ENCODE data around the gene THRB. TPM values are rescaled to one million over a fixed set of nuclear protein-coding genes. Genes with fewer than 3 reads are reported as not detected.

THRB gene
- total RNA-seq, 3 donors from 2014 or later, result 29.8 to 40.2 (median 39.2) TPM

- no peaks in the 10 kb centered on the region for H3K9me3 ChIP-seq
- H3K4me3 ChIP-seq, result no peak overlapping the region
- intact Hi-C loops (cut with DNase I; ENCODE audit: low total_unique reads), result no loop called here
- no peaks in the 10 kb centered on the region for H3K4me1 ChIP-seq
- H3K36me3 ChIP-seq, result no peaks in the 10 kb centered on the region
- H3K27me3 ChIP-seq, result no peaks in the 10 kb centered on the region
- H3K27ac ChIP-seq, result no peak overlapping the region
- DNase-seq (ENCODE audit: low spot score in 2 of 2), result no peak
- TF ChIP-seq POLR2A (IDR thresholded peaks at IDR 0.05) (no peak), POLR2AphosphoS5 (IDR thresholded peaks at IDR 0.05) (no peak)
- TF ChIP-seq, protein P1, sequence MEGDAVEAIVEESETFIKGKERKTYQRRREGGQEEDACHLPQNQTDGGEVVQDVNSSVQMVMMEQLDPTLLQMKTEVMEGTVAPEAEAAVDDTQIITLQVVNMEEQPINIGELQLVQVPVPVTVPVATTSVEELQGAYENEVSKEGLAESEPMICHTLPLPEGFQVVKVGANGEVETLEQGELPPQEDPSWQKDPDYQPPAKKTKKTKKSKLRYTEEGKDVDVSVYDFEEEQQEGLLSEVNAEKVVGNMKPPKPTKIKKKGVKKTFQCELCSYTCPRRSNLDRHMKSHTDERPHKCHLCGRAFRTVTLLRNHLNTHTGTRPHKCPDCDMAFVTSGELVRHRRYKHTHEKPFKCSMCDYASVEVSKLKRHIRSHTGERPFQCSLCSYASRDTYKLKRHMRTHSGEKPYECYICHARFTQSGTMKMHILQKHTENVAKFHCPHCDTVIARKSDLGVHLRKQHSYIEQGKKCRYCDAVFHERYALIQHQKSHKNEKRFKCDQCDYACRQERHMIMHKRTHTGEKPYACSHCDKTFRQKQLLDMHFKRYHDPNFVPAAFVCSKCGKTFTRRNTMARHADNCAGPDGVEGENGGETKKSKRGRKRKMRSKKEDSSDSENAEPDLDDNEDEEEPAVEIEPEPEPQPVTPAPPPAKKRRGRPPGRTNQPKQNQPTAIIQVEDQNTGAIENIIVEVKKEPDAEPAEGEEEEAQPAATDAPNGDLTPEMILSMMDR (IDR thresholded peaks at IDR 0.05), result no peak
Observed at GRCh38 chr3:24191801-24192403, 302.7 kb downstream of the THRB start.

DNA sequence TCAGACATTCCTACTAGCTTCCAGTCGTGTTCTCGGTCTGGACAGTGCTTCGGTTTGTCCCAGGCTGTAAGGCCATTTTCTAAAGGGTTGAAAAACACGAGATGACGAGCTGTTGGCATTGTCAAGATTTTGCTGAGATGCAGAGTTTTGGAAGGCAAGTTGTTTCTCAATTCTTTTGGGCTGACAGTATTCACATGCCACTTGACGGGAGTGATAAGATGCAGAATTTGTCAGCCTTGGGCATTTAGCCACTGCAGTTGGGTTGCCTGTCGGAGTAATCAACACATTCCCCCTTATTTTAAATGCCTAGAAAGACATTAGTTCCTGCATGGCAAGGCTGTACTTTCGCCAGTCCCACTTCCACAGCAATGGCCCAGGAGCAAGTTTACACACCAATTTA, 304.4 kb downstream of the THRB start:
- Histone ChIP-seq H3K27me3 (no peaks in the 10 kb centered on the region), H3K4me3 (no peak overlapping the region), H3K9me3 (no peaks in the 10 kb centered on the region), H3K27ac (no peak overlapping the region), H3K4me1 (no peaks in the 10 kb centered on the region), H3K36me3 (no peaks in the 10 kb centered on the region)
- DNase-seq (ENCODE audit: low spot score in 2 of 2), result no peak
- intact Hi-C loops (cut with DNase I; ENCODE audit: low total_unique reads), result no loop called here
- no peak for TF ChIP-seq POLR2A (IDR thresholded peaks at IDR 0.05)
- TF ChIP-seq POLR2AphosphoS5 (IDR thresholded peaks at IDR 0.05), result no peak
- TF ChIP-seq, protein P1 (IDR thresholded peaks at IDR 0.05), result no peak

- DNase-seq (ENCODE audit: low spot score in 2 of 2), result no peak
- no peaks in the 10 kb centered on the region for H3K4me1 ChIP-seq
- H3K4me3 ChIP-seq, result no peak overlapping the region
- H3K9me3 ChIP-seq, result no peaks in the 10 kb centered on the region
- no peak overlapping the region for H3K27ac ChIP-seq
- H3K36me3 ChIP-seq, result no peaks in the 10 kb centered on the region
- H3K27me3 ChIP-seq, result no peaks in the 10 kb centered on the region
- TF ChIP-seq, protein P1 (IDR thresholded peaks at IDR 0.05), result peak; percentile 49 to 69 (median 49)
- TF ChIP-seq POLR2A (IDR thresholded peaks at IDR 0.05), result no peak
- intact Hi-C loops (cut with DNase I; ENCODE audit: low total_unique reads), result no loop called here
Observed at GRCh38 chr3:24185738-24186384, 308.8 kb downstream of the THRB start.

- H3K4me1 ChIP-seq, result no peaks in the 10 kb centered on the region
Observed at GRCh38 chr3:24184528-24185176, 310.0 kb downstream of the THRB start.

More at GRCh38 chr3:24184528-24185176, 310.0 kb downstream of the THRB start:
- intact Hi-C loops (cut with DNase I; ENCODE audit: low total_unique reads), result no loop called here
- H3K27ac ChIP-seq, result no peak overlapping the region
- H3K4me3 ChIP-seq, result no peak overlapping the region
- TF ChIP-seq POLR2AphosphoS5 (IDR thresholded peaks at IDR 0.05) (no peak), POLR2A (IDR thresholded peaks at IDR 0.05) (no peak)
- TF ChIP-seq, protein P1 (IDR thresholded peaks at IDR 0.05), result no peak
- no peaks in the 10 kb centered on the region for H3K27me3 ChIP-seq
- H3K36me3 ChIP-seq, result no peaks in the 10 kb centered on the region
- no peaks in the 10 kb centered on the region for H3K9me3 ChIP-seq
- DNase-seq (ENCODE audit: low spot score in 2 of 2), result no peak
